ENCODE results near the gene ULK4.
"Not testable (repeated sequence)": the region's sequence is repeated elsewhere in the genome, so short reads cannot be mapped to it uniquely, and the experiment has no call there.

ULK4 gene

DNA sequence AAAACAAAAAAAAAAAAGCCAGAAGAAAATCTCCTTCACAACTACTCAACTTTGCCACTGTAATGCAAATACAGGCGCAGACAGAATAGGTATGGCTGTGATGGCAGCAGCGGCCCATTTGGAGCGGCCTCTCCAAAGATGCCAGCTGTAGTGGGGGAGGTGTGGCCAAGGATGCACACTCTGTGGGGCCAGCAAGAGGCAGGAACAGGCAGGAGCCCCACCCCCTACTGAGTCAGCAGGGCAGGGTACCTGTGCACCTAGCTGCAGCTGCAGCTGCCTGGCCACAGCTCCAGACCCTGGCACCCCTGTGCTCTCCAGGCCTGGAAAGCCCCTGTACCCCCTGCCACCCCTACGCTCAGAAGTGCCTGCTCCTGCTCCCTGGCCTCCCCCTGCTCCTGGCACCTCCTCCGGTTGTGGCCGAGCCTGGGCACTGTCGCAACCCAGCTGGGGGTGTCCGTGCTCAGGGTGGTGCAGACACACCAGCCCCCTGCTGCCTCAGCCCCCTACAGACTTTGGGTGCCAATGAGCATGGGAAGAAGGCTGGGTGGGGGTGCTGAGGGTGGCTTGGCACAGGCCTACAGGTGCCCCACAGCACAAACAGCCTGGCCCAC is 312.7 kb downstream of the ULK4 start:
- DNase-seq (ENCODE audit: low read depth in 3 of 3), result no peak

GRCh38 chr3:41647730-41648129 is 314.2 kb downstream of the ULK4 start:
- DNase-seq (ENCODE audit: low read depth in 3 of 3), result not testable (repeated sequence)

- DNase-seq (ENCODE audit: low read depth in 3 of 3), result no peak
Observed at GRCh38 chr3:41640076-41640475, 321.8 kb downstream of the ULK4 start.

GRCh38 chr3:41638381-41638780 is 323.5 kb downstream of the ULK4 start:
- no peak for DNase-seq (ENCODE audit: low read depth in 3 of 3)

GRCh38 chr3:41632700-41633099 is 329.2 kb downstream of the ULK4 start:
- DNase-seq (ENCODE audit: low read depth in 3 of 3), result no peak

GRCh38 chr3:41630708-41631107 is 331.2 kb downstream of the ULK4 start:
- no peak for DNase-seq (ENCODE audit: low read depth in 3 of 3)

- DNase-seq (ENCODE audit: low read depth in 3 of 3), result no peak
Observed at GRCh38 chr3:41629986-41630385, 331.9 kb downstream of the ULK4 start.

GRCh38 chr3:41629072-41629471 is 332.8 kb downstream of the ULK4 start:
- no peak for DNase-seq (ENCODE audit: low read depth in 3 of 3)

- DNase-seq (ENCODE audit: low read depth in 3 of 3), result no peak
Observed at GRCh38 chr3:41627477-41628087, 334.3 kb downstream of the ULK4 start.

DNA sequence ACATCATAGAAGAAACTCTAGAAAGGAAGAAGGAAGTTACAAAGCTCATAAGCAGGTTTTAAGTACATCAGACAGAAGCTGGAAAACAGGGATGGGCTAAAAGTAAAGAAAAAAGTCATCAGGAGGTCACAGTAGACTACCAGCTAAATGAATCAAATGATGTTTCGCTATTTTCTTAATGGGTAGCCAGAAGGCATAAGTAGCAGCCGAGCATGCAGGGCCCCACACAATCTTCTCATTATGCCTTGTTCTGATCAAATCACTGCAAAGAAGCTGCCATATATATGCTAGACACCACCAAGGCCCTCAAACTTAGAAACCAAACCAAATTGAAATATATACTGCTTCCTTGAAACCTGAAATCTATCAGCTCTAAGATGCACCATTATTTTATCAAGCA is 349.1 kb downstream of the ULK4 start:
- no peak for DNase-seq (ENCODE audit: low read depth in 3 of 3)

GRCh38 chr3:41611008-41611407 is 350.9 kb downstream of the ULK4 start:
- DNase-seq (ENCODE audit: low read depth in 3 of 3), result no peak

- DNase-seq (ENCODE audit: low read depth in 3 of 3), result no peak
Observed at GRCh38 chr3:41608347-41608746, 353.6 kb downstream of the ULK4 start.

DNA sequence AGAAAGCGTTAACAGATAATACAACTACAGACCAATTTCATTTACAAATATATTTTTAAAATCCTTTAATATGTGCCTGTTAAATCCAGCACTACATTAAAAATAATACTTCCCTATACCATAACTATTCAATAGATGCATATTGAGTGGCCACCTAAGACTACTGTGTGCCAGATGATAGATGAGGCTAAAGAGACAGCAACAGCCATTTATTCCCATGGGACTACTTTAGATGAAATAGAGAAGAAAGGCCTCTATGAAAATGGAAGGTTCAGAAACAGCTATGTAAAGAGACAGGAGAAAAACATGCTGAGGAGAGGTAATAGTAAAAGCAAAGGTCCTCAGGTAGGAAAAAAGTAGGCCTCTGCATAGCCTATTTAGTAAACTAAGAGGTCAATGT is 358.1 kb downstream of the ULK4 start:
- DNase-seq (ENCODE audit: low read depth in 3 of 3), result no peak

GRCh38 chr3:41602121-41602520 is 359.8 kb downstream of the ULK4 start:
- DNase-seq (ENCODE audit: low read depth in 3 of 3), result no peak

- no peak for DNase-seq (ENCODE audit: low read depth in 3 of 3)
Observed at GRCh38 chr3:41601404-41601987, 360.4 kb downstream of the ULK4 start.

DNA sequence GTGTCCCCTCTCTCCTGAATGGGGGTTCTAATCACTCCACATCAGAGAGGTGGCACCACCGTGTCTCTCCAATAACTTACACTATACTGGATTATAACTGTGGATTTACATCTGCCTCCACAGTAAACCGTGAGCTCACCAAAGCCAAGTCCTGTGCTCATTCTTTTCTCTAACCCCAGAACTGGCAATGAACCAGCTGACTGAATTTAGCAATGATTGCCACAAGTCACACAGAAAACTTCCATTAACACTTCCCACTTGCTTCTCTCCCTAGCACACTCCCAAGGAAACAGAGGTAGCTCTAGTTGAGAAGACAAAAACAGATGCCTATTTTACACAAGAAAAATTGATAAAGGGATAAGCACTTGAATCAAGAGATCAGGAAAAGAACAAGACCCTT is 361.3 kb downstream of the ULK4 start:
- DNase-seq (ENCODE audit: low read depth in 3 of 3), result no peak

GRCh38 chr3:41599127-41599484 is 362.8 kb downstream of the ULK4 start:
- DNase-seq (ENCODE audit: low read depth in 3 of 3), result no peak

DNA sequence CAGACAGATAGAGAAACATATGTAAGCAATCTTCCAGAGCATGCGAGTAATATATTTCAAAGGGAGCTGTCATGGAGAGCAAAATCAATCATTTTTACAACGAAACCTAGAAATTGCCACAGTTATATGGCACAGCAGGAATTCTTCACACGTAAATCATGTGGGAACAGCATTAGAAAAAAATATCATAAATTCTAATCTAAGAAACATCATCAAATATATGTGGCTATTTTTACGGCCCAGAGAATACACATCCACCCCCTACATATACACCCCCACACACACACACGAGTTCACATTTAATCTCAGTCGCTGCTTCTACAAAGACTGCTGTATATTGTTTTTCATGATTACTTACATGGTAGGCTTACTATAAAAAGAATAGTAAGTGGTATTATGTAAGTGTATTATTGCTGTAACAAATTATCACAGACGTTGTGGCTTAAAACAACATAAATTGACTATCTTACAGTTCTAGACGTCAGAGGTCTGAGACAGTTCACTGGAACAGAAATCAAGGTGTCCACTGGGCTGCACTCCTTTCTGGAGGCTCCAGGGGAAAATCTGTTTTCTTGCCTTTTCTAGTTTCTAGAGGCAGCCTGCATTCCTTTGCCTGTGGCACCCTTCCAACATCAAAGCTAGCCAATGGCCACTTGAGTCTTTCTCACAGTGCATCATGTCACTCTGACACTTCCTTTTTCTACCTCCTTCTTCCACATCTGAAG is 363.3 kb downstream of the ULK4 start:
- DNase-seq (ENCODE audit: low read depth in 3 of 3), result no peak

DNA sequence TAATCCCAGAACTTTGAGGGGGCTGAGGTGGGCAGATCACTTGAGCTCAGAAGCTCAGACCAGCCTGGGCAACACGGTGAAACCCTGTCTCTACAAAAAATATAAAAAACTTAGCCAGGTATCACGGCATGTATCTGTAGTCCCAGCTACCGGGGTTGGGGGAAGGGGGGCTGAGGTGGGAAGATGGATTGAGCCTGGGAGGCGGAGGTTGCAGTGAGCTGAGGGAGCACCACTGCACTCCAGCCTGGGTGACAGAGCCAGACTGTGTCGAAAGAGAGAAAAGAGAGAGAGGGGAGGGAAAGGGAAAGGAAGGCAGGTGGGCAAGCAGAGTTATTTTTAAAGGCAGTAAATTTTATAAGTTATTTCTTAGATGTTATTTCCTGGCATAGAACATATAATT is 368.1 kb downstream of the ULK4 start:
- no peak for DNase-seq (ENCODE audit: low read depth in 3 of 3)

DNA sequence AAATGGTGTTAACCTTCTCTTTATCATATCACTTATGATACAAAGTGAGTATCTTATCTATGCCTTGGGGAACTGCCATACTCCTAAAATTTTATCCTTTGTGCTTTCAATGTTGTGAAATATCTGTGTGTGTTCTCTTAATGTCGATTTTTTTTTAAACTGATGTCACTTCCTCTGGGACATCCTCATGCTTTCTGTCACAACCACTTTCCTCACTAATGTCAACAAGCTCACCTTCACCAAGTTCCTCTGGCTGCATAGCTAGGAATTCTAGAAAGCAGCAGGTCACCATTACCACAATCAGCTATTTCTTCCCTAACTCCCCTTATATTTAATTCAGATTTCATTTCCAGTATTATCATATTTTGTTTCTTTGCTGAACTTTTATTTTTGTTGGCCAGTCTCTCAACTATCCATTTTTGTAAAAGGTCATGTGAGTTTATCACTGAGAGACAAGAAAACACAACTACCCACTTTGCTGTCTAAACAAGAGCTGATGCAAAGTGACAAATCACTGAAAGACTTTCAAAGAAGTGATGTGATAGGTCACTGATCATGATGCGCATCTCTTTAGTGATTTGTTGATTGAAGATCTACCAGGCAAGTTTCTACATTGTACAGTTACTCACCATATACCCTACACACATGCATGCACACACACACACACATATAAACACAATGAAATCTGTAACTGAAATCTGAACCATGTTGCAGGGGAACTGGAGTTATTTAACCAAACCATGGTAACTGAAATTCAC is 369.0 kb downstream of the ULK4 start:
- DNase-seq (ENCODE audit: low read depth in 3 of 3), result no peak

GRCh38 chr3:41583014-41583413 is 378.9 kb downstream of the ULK4 start:
- no peak for DNase-seq (ENCODE audit: low read depth in 3 of 3)

DNA sequence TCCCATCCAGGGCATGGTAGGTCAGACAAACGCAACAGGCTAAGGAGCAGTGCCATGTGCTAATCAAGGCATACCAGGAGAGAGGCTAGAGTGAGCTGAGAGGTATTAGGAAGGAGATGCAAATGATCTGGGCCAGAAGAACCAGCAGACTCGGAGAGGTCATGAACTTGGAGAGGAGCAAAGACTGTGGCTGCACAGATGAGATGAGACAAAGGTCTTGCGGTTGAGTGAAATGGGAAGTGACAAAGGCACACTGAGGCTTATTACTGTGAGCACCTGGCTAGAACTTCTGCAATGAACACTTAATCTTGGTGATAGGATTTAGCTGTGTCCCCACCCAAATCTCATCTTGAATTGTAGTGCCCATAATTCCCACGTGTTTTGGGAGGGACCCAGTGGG is 380.2 kb downstream of the ULK4 start:
- no peak for DNase-seq (ENCODE audit: low read depth in 3 of 3)

Measured in stimulated activated CD4-positive, alpha-beta T cell treated with anti-CD3 and anti-CD28 coated beads, TNF-alpha, amount 100 ng/mL, for 48 hours (primary cell).